Lower leg skin (tissue), 3 donors: Measurements from ENCODE around the gene VPS13A.

Source experiments
- POLR2A ChIP-seq, 2 donors: fragments of 450-650 bp; IDR thresholded peaks; one replicate each; pipeline ENCODE4 v1.6.1; 2016 to 2017; ENCODE audit warnings: antibody characterized with exemption in 2 of 2, mild to moderate bottlenecking in 1 of 2, moderate library complexity in 1 of 2
- TF ChIP-seq, protein P1 (sequence below), 3 donors: fragments of 450-650 bp; IDR thresholded peaks; one replicate each; pipeline ENCODE4 v1.5.1; 2016; ENCODE audit warnings: antibody characterized with exemption in 3 of 3, mild to moderate bottlenecking in 3 of 3, moderate library complexity in 2 of 3

DNA sequence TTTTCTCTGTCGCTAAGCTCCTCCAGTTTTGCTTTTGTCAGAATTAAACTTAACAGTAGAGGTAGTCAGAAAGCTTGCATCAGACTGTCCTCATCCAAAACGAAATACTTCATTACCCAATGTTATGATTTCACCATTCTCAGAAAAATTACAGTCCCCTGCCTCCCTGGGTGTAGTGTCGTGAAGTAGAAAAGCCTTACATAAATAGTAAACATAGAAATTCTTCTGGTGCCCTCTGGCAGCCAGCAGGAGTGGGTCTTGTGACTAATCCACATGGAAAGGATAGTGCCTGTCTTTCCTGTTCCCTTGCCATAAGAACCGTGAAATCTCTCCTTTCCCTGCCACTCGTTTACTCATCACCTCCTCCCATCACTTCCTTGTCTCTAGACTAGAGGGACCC lies 240.2 kb downstream of the VPS13A start:
- TF ChIP-seq POLR2A (IDR thresholded peaks at IDR 0.05): no peak
- TF ChIP-seq, protein P1, sequence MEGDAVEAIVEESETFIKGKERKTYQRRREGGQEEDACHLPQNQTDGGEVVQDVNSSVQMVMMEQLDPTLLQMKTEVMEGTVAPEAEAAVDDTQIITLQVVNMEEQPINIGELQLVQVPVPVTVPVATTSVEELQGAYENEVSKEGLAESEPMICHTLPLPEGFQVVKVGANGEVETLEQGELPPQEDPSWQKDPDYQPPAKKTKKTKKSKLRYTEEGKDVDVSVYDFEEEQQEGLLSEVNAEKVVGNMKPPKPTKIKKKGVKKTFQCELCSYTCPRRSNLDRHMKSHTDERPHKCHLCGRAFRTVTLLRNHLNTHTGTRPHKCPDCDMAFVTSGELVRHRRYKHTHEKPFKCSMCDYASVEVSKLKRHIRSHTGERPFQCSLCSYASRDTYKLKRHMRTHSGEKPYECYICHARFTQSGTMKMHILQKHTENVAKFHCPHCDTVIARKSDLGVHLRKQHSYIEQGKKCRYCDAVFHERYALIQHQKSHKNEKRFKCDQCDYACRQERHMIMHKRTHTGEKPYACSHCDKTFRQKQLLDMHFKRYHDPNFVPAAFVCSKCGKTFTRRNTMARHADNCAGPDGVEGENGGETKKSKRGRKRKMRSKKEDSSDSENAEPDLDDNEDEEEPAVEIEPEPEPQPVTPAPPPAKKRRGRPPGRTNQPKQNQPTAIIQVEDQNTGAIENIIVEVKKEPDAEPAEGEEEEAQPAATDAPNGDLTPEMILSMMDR (IDR thresholded peaks at IDR 0.05): no peak
